Tibial artery (tissue), 4 donors: ENCODE measurements around the gene GPR42.

Source experiments
- DNase-seq, 2 donors: peaks; one replicate each; pipeline ENCODE4 v3.0.0-alpha.2; 2019
- H3K27ac ChIP-seq, 2 donors: fragments of 200-600 bp; sonication (generic) in 1 of 2; 1 replicate in 1 of 2; 2 replicates in 1 of 2; pipeline ENCODE4 v1.5.1; 2018 to 2019; ENCODE audit warnings: mild to moderate bottlenecking in 1 of 2
- H3K27me3 ChIP-seq, 2 donors: fragments of 200-600 bp; sonication (generic) in 1 of 2; one replicate each; pipeline versions ENCODE4 v1.5.1 to v1.6.0; 2016 to 2019
- H3K36me3 ChIP-seq, 3 donors: fragments of 200-600 bp; sonication (generic) in 2 of 3; one replicate each; pipeline ENCODE4 v1.5.1; 2016 to 2019; ENCODE audit warnings: mild to moderate bottlenecking in 2 of 3
- H3K4me1 ChIP-seq, 4 donors: fragments of 200-600 bp; sonication (generic) in 2 of 4; 1 replicate in 3 of 4; 2 replicates in 1 of 4; pipeline ENCODE4 v1.5.1; 2016 to 2019
- H3K4me3 ChIP-seq, 2 donors: fragments of 200-600 bp; sonication (generic) in 1 of 2; 1 replicate in 1 of 2; 2 replicates in 1 of 2; pipeline ENCODE4 v1.5.1; 2018 to 2019; ENCODE audit warnings: mild to moderate bottlenecking in 2 of 2
- H3K9me3 ChIP-seq, 3 donors: fragments of 200-600 bp; sonication (generic) in 1 of 3; one replicate each; pipeline ENCODE4 v1.5.1; 2016 to 2019
- CTCF ChIP-seq, 2 experiments: fragments of 200-600 bp in 1 of 2; fragments of 450-650 bp in 1 of 2; IDR thresholded peaks; one replicate each; pipeline ENCODE4 v1.5.1; 2017 to 2019; ENCODE audit warnings: antibody characterized with exemption in 2 of 2, mild to moderate bottlenecking in 1 of 2, moderate library complexity in 1 of 2
- intact Hi-C: fragments of 100-400 bp; cut with DNase I; formaldehyde crosslinking; loops from one replicate; pipeline ENCODE4 v1.15.0; 2023; ENCODE audit warnings: low total_unique reads

Gene GPR42

GRCh38 chr19:35388277-35389054, 17.6 kb downstream of the GPR42 start:
- no peak overlapping the region for H3K4me3 ChIP-seq
- H3K9me3 ChIP-seq = no peaks in the 10 kb centered on the region
- no peak overlapping the region for H3K27ac ChIP-seq
- H3K27me3 ChIP-seq = no peaks in the 10 kb centered on the region
- intact Hi-C loops = no loop called here
- H3K36me3 ChIP-seq = no peaks in the 10 kb centered on the region
- TF ChIP-seq CTCF (IDR thresholded peaks at IDR 0.05) = no peak
- no peaks in the 10 kb centered on the region for H3K4me1 ChIP-seq
- DNase-seq = no peak

DNA sequence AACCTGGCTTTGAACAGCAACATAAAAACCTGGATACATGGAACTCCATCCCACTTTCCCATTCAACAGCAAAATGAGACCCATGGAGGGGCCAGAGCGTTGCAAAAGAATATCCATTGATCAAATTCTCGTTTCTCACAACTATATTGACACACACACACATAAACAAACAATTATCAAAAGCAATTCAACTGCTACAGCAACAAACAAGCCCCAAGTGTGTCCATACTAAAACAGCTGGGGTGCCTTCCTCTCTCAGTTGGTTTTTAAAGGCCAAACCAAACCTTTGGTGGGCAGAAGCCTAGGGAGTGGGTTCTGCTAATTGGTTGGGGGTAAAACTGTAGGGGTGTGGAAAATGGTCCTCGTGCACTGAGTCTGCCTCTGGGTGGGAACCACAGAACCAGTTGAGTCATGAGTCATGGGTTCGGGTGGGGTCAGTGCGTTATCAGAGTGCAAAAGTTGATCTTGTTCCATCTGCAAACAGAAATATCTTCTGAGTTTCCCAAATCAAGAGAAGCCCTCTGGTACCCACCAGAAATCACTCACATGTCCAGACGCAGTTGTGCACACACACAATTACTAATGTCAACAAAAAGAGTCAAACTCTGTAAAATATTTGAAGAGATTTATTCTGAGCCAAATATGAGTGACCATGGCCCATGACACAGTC, 18.5 kb downstream of the GPR42 start:
- no peak overlapping the region for H3K4me3 ChIP-seq
- intact Hi-C loops = no loop called here
- no peak overlapping the region for H3K27ac ChIP-seq
- H3K9me3 ChIP-seq = no peaks in the 10 kb centered on the region
- TF ChIP-seq CTCF (IDR thresholded peaks at IDR 0.05) = no peak
- no peak for DNase-seq
- H3K4me1 ChIP-seq = no peaks in the 10 kb centered on the region
- no peaks in the 10 kb centered on the region for H3K36me3 ChIP-seq
- H3K27me3 ChIP-seq = no peaks in the 10 kb centered on the region

DNA sequence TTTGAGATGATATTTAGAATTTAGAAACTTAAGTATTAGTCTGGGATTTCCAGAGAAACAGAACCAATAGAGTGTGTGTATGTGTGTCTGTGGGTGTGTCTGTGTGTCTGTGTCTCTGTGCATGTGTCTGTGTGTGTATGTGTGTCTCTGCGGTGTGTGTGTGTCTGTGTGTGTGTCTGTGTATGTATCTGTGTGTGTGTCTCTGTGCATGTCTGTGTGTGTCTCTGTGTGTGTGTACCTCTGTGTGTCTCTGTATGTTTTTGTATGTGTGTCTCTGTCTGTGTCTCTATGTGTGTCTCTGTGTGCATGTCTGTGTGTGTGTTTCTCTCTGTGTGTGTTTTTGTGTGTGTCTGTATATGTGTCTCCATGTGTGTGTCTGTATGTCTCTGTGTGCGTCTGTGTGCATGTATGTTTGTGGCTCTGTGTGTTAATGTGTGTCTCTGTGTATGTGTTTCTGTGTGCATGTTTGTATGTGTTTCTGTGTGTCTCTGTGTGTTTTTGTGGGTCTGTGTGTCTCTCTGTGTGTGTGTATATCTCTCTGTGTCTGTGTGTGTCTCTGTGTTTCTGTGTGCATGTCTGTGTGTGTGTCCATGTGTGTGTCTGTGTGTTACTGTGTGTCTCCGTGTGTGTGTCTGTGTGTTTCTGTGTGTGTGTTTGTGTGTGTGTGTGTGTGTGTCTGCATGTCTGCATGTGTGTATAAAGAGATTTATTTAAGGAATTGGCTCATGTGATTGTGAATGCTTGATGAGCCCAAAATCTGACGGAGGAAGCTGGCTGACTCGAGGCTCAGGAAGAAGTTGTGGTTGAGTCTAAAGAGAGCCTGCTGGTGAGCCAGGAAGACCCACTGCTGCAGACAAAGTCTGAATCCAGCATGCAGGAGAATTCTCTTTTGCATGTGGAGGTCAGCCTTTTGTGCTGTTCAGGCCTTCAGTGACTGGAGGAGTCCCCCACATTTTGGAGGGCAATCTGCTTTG, 22.2 kb downstream of the GPR42 start:
- intact Hi-C loops = no loop called here
- H3K4me1 ChIP-seq = no peaks in the 10 kb centered on the region
- DNase-seq = no peak
- H3K27ac ChIP-seq = no peak overlapping the region
- H3K4me3 ChIP-seq = no peak overlapping the region
- H3K27me3 ChIP-seq = peaks cover 0 to 3% of the 10 kb centered on the region in 2 donors
- no peak for TF ChIP-seq CTCF (IDR thresholded peaks at IDR 0.05)
- no peaks in the 10 kb centered on the region for H3K36me3 ChIP-seq
- H3K9me3 ChIP-seq = no peaks in the 10 kb centered on the region

DNA sequence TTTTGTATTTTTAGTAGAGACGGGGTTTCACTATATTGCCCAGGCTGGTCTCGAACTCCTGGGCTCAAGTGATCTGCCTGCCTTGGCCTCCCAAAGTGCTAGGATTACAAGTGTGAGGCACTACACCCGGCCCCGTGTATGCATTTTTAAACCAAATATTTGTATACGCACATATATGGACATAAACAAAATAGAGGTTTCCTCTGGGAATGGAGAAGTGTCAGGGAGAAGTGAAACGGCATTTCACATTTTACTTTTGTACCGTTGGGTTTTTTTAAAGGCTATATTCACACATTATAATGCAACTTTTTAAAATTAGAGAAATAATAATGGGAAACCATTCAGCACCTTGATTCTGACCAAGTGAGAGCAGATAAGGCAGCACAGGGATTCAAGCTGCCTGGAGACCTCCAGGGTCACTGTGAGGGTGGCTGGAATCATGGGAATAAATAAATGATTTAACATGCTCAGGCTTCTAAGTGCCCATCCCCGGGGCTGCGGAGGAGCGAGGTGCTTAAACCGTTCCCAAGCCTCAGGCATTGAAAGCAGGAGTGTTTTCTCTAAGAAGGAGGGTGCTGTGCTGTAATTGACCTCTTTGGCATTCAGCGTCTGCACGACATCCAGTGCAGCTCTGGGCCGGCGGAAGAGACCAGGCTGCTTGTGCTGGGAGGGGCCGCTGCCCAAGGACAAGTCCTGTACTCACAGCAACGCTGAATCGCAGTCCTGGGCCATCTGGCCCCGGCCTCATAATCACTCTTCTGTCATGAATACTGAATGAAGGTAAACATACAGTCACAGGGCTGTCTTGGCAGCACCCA, 24.7 kb downstream of the GPR42 start:
- Histone ChIP-seq H3K9me3 (no peaks in the 10 kb centered on the region), H3K27ac (no peak overlapping the region), H3K4me1 (no peaks in the 10 kb centered on the region), H3K27me3 (peaks cover 0 to 5% of the 10 kb centered on the region in 2 donors), H3K4me3 (no peak overlapping the region), H3K36me3 (no peaks in the 10 kb centered on the region)
- intact Hi-C loops = no loop called here
- TF ChIP-seq CTCF (IDR thresholded peaks at IDR 0.05) = no peak
- no peak for DNase-seq
